ENCODE results near the gene PKD2.
"Not testable (repeated sequence)": the region's sequence is repeated elsewhere in the genome, so short reads cannot be mapped to it uniquely, and the experiment has no call there.

Gene PKD2

DNA sequence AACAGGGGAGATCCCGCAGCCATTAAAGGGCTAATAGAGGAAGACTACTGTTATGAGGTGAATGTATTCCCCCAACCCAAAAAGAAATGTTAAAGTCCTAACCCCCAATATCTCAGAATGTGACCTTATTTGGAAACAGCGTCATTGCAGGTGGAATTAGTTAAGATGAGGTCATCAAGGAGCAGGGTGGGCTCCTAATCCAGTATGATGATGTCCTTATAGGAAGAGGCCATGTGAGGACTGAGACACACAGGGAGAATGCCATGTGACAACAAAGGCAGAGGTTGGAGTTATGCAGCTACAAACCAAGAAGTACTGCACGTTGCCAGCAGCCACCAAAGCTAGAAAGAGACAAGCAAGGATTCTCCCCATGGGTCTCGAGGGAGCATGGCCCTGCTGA is 17.7 kb upstream of the PKD2 start:
- DNase-seq: no peak

DNA sequence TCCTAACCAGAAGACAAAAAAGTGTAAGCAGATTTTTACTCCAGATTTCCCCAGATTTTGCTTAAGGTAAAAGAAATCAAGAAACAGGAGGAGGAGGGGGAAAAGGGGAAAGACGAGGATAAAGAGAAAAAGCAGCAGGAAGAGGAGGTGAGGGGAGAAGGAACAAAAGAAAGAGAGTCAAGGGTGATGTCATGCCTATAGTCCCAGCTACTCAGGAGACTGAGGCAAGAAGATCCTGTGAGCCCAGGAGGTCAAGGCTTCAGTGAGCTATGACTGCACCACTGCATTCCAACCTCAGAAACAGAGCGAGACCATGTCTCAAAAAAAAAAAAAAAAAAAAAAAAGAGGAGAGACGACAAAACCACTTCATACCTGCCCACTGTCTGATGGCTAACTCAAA is 12.0 kb upstream of the PKD2 start:
- DNase-seq: no peak

DNA sequence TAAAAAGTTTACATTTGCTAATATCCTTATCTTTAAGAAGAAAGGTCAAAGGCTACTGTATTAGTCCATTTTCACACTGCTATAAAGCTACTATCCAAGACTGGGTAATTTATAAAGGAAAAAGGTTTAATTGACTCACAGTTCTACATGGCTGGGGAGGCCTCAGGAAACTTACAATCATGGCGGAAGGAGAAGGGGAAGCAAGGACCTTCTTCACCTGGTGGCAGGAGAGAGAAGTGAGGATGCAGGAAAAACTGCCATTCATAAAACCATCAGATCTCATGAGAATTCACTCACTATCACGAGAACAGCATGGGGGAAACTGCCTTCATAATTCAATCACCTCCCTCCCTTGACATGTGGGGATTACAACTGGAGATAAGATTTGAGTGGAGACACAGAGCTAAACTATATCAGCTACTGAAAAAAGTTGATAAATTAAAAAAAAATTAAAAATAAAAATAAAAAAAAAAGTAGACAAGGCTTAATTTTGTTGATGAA is 8.2 kb upstream of the PKD2 start:
- DNase-seq: not testable (repeated sequence)

DNA sequence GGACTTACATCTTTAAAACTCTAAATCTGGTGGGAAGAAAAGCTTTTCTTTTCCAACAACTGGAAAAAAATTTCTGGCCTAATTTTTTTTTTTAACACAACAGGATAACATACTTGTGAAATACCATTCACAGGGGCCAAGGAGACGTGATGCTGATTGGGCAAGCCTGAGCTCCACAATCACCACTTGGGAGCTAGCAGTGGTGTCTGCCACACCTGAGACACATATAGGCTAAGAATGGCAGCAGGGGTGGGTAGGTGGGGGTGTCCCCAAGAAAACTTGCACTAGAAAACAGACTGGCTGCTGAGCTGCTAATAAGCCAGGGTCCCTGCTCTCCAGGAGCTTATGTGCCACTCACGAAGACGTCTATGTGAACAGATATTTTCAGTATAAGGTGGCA is 5.6 kb upstream of the PKD2 start:
- DNase-seq: no peak

DNA sequence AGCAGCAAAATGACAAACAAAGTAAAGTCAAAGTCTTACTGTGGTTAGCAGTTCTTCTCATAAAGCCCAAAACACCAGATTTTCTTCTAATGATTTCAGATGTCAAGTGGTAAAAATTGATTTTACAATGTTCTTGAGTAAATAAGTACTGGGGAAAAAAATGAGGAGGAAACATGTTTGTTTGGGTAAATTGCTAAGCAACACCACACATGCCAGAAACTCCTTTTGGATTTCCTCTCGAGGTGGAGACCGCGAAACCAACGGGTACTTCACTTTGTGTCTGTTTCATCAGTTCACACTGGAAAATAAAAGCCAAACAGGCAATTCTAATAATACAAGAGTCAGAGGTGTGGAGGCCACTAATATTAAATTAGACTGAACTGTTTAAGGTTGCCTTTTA is 4.6 kb upstream of the PKD2 start:
- DNase-seq: peak; percentile 37

DNA sequence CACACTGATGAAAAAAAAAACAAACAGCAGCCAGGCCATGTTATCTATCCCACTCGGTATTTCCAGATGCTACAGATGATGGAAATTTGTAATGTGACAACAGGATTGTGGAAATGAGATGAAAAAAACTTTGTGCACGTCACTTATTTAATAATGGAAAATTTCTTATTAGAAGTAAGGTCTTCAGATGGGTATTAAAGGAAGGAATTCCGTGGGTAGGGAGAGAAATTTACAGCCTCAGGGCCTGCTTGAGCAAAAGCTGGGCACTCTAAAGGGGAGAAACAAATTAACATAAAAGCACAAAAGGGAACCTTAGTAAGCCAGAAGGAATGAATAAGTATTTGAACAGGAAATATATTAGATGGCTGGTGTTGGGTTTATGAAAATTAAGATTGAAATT is 4.2 kb upstream of the PKD2 start:
- no peak for DNase-seq

DNA sequence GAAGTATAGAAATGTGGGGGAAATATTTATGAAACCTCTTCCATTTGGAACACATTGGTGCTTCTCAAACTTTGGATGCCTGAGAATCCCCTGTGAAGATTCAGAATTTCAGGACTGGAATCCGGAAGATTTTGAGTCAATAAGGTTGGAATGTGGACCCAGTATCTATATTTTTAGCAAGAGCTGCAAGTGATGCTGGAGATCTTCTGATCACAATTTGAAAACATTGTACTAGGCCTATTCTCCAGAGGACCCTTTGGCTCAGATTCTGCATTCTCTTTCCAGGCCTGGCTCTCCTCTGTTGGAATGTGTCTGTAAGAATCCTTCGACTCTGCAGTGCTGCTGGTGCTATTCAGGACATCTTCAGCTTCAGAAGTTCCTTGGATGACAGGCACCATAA is 2.4 kb upstream of the PKD2 start:
- peak; percentile 89 for DNase-seq

DNA sequence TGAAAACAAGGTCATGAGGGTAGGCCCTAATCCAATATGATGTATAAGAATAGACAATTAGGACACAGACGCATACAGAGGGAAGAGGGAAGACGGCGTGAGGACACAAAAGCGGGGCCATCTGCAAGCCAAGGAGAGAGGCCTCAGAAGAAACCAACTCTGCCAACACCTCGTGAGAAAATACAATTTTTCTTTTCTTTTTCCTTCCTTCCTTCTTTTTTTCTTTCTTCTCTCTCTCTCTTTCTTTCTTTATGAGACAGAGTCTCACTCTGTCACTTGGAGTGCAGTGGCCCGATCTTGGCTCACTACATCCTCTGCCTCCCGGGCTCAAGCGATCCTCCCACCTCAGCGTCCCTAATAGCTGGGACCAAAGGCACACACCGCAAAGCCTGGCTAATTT is 1.5 kb upstream of the PKD2 start:
- DNase-seq: no peak

DNA sequence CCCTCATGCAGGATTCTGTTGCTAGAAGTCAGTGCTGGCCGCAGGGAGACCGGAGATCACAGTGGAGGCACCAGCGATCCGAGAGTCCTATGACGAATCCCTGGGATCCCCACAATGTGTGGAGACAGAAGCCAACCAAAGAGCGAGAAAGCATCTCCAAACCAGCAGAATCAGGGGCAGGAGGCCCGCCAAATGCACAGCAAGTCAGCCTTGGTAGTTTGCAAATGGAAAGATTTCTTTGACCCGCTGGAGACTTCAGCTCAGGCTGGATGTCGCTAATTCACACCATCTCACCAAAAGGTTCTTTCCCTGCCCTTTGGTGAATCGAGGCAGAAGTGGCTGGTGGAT is 505 bp upstream of the PKD2 start:
- DNase-seq: no peak

DNA sequence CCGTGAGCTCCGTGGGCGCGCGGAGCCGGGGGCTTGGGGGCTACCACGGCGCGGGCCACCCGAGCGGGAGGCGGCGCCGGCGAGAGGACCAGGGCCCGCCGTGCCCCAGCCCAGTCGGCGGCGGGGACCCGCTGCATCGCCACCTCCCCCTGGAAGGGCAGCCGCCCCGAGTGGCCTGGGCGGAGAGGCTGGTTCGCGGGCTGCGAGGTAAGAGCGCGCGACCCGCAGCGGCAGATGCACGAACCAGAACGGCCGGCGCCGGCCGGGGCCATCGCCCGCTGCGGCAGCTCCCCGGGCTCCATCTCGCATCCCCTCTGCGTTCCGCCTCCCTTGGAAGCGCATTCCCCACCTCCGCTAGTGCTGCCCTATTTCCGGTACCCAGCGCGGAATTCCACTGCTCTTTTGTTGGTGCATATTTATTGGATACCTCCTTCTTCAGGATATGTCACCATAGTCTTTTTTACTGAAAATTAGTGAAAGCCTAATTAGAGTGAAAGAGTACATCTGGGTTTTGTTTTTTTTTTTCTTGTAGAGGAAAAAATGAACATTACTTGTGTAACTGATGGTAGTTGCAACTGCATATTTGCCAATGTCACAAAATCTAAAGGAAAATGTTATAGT is 797 bp downstream of the PKD2 start:
- peak; percentile 64 for DNase-seq

DNA sequence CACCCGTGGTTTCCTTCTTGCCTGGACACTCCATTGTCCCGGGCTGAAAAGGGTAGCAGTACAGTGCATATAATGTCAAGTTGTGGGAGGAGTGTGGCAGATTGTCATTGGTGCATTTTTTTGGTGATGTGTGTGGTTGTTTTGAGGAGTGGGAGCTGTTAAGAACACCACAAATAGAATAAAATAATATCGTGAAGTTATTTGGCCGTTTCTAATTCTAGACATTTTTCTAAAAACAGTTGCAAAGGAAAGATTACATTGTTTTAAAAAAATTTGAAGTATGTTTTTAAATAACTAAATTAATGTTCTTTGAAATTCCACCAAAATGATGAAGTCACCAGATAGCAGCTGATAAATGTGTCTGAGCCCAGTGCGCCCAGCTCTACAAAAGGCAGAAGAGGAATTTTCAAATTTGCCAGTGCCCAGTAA is 1.3 kb downstream of the PKD2 start:
- peak; percentile 59 for DNase-seq

DNA sequence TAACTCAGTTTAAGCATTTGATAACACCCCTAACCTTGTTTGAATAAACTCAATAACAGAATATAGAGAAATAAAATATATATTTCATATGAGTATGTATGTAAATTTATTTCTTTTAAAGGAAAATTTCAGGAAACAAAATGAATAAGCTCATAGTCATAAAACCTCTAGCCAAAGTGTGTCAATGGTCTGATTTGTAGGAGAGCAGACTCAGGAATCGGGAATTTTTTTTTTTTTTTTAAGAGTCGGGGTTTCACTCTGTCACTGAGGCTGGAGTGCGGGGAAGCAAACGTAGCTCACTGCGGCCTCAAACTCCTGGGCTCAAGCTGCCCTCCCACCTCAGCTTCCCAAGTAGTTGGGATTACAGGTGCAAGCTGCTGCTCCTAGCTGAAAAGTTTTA is 2.4 kb downstream of the PKD2 start:
- DNase-seq: no peak

DNA sequence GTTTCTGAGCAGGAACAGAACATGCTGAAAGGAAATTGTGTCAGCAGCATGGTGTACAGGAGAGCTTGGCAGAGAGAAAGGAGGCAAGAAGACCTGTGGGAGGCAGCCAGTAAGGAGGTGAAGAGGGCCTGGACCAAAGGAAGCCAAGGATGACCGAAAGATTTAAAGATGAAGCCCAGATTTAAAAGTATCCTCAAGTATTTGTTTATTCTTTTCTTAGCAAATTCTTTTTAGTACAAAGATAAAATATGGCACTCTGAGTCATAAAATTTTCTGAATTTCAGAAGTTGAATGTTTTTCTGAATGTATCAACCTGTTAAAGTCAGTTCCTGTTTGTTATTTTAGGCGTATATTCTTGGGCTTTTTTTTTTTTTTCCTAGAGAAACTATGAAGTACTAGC is 3.5 kb downstream of the PKD2 start:
- DNase-seq: no peak

DNA sequence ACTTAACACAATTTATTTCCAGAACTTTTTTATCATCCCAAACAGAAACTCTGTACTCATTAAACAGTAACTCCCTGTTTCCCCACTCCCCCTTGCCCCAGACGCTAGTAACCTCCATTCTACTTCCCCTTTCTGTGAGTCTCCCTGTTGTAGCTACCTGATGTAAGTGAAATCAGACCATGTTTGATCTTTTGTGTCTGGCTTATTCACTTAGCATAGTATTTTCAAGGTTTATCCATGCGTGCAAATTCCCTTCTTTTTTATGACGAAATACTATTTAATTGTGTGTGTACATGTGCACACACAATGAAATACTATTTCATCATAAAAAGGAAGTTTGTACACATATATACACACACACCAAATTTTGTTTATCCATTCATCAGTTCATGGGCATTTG is 5.2 kb downstream of the PKD2 start:
- no peak for DNase-seq

DNA sequence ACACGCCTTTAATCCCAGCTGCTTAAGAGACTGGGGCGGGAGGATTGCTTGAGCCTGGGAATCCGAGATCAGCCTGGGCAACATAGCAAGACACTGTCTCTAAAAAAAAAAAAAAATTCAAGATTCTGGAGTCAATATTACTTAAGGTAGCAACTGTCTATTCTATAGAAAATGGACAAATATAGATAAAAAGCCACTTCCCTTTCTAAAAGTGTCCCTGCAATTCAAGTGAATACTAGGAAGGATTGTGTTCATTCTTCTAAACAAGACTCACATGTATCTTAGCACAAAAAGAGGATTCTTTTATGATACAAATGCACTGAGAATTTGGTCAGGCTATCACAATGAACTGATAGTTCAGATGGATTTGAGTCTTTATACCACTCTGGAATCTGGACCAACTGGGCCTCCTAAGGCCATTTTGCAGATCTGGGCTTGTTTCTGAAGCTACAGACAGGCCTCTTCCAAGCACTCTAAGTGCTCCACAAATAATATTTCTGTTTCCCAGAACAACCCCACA is 7.0 kb downstream of the PKD2 start:
- DNase-seq: no peak

DNA sequence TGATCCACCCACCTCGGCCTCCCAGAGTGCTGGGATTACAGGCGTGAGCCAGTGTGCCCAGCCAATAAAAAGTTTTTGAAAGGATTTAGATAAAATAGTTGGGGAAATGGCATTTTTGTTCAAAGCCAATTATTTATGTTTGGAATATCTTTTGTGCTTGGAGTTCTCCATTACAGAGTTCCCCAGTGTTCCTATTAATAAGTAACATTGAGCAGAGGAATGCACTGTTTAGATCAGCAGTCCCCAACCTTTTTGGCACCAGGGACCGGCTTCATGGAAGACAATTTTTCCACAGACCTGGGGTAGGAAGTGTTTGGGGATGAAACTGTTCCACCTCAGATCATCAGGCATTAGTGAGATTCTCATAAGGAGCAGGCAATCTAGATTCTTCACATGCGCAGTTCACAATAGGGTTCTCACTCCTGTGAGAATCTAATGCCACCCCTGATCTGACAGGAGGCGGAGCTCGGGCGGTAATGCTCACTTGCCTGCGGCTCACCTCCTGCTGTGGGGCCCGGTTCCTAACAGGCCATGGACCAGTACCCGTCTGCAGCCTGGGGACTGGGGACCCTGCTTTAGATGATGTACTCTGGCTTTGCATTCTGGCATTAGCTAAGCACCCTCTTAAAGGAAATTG is 8.3 kb downstream of the PKD2 start:
- DNase-seq: no peak

DNA sequence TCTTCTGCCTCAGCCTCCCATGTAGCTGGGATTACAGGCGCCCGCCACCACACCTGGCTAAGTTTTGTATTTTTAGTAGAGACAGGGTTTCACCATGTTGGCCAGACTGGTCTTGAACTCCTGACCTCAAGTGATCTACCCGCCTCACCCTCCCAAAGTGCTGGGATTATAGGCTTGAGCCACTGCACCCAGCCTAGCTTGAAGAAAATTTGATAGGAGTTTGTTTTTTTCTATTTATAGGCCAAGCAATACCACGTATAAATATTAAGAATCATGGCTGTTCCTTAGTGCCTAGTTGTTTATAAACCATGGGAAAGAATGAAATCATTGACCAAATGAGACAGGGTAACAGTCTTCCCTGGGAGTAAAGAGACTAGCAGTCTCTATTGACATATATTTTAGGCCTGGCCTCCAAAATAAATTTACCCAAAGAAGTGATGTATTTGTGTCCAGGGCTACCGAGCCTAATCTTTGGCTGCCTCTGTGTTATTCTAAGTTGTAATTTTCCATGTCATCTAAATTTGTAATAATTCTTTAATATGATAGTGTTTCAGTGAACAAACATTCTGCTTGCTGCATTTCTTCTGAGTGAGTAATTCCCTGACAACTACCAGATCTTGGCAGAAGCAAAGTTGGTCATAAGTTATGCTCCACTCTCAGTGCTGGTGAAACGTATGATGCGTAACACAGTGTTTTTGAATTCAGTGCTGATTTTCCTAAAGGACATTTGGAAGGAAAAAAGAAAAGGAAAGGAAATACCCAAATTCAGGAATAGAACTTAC is 10.3 kb downstream of the PKD2 start:
- peak; percentile 96 for DNase-seq

DNA sequence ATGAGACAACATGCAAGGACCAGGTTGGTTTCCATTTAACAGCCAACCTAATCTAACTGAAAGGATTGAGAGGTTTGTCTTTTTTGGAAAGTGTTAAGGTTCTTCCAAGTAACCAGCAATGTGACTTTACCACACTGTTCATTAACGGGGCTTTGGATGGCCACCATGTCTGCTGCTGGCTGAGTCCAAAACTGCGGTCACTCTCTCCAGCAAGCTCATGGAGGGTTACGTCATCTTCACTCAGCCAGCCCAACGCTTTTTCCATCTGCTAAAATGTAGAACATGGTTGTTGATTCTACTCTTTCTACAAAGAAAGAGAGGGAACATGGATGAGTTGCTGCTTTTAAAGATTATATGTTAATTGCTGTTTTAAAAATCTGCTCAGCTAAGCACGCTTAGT is 11.0 kb downstream of the PKD2 start:
- peak; percentile 24 for DNase-seq

DNA sequence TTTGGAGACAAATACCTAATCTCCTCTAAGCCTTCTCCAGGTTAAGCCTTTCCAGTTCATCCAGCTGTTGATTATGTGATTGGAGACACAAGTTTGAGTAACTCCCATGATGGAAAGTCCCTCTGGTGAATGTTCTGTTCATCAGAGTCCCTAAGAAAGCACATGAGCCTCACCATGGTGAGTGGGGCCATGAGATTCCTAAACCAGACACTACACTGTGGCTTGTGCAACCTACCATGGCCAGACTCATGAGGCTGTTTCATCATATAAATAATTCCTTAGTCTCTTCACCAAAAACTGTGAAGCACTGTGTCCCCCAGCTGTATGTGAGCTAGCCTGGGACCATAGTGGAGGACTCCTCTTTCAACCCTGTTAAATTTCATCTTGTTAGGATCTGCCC is 14.4 kb downstream of the PKD2 start:
- DNase-seq: no peak

DNA sequence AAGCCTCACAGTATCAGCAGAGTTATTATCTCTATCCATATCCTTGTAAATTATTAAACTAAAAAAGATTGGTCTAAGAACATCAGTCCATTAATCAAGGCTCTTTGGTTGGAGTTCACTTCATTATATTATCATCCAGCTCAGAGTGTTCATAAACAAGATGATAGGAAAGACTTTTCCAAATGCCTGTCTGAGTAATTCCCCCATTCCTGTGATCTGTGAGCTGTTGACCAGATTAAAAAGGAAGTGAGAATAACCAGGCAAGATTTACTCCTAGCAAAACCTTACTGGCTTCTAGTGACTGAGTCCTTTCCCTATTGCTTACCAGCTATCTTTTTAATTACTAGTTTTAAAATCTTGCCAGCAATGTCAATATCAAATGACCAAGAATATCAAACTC is 14.9 kb downstream of the PKD2 start:
- DNase-seq: no peak

DNA sequence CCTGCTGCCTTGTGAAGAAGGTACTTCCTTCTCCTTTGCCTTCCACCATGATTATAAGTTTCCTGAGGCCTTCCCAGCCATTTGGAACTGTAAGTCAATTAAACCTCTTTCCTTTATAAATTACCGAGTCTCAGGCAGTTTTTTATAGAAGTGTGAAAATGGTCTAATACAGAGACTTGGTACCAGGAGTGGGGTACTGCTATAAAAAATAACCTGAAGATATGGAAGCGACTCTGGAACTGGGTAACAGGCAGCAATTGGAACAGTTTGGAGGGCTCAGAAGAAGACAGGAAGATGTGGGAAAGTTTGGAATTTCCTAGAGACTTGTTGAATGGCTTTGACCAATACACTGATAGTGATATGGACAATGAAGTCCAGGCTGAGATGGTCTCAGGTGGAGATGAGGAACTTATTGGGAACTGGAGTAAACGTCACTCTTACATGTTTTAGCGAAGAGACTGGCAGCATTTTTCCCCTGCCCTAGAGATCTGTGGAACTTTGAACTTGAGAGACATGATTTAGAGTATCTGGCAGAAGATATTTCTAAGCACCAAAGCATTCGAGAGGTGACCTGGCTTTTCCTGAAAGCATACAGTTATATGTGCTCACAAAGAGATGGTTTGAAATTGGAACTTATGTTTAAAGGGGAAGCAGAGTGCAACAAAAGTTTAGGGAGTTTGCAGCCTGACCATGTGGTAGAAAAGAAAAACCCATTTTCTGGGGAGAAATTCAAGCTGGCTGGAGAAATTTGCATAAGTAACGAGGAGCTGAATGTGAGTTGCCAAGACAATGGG is 18.6 kb downstream of the PKD2 start:
- not testable (repeated sequence) for DNase-seq

DNA sequence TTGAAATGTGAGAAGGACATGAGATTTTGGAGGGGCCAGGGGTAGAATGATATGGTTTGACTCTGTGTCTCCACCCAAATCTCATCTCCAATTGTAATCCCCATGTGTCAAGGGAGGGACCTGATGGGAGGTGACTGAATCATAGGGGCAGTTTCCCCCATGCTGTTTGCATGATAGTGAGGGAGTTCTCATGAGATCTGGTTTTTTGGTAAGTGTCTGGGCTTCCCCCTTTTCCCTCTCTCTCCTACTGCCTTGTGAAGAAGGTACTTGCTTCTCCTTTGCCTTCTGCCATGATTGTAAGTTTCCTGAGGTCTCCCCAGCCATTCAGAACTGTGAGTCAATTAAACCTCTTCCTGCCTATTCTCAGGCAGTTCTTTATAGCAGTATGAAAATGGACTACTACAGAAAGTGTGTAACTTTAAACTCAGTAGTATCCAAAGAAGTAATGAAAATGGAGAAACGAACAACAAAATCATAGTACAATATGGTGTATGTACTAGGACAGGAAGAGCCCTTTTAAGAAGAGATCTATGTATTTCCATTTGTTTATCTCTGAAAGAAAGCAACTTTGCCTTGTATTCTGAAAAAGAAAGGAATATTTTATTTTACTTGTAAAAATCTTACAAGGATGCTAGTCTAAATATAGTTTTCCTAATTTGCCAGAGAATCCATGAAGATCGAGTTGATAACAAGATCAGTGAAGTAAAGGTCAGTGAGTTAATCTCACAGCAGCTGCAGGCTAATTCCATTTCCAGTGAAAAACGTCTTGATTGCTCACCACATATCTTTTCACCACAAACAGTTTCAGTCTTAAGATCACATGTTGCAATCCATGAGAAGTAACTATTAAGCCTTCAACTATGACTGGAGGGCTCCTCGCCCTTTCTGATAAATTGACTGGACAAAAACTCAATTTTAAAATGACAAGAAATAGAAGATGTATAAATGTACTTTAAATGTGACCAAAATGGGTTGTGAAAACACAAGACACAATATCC is 20.5 kb downstream of the PKD2 start:
- peak; percentile 91 for DNase-seq
